GM12878 (cell line): Measurements from ENCODE around the gene ZNF304. TPM values are rescaled to one million over a fixed set of nuclear protein-coding genes. Genes with fewer than 3 reads are reported as not detected.

Experiments used
- BACH1 ChIP-seq: fragments of 450-650 bp; IDR thresholded peaks from 2 replicates; pipeline ENCODE4 v1.6.1; 2017; ENCODE audit warnings: mild to moderate bottlenecking, borderline replicate concordance
- BMI1 ChIP-seq: fragments of 450-650 bp; IDR thresholded peaks from 2 replicates; pipeline ENCODE4 v1.6.1; 2016; ENCODE audit warnings: mild to moderate bottlenecking, moderate library complexity, borderline replicate concordance
- CEBPB ChIP-seq, 2 experiments: fragments of 150-350 bp in 1 of 2; IDR thresholded peaks; 2 replicates each; pipeline ENCODE4 v1.6.1; 2012 to 2014; ENCODE audit warnings: low read depth in 2 of 2, low read length in 2 of 2, borderline replicate concordance in 1 of 2, inconsistent platforms in 1 of 2
- CHD2 ChIP-seq: IDR thresholded peaks from 2 replicates; pipeline ENCODE4 v1.6.1; 2011; ENCODE audit warnings: low read depth, low read length, improper control_type of control experiment, borderline replicate concordance
- EZH2 ChIP-seq: IDR thresholded peaks from 2 replicates; pipeline ENCODE4 v1.6.1; 2012; ENCODE audit warnings: low read depth, mild to moderate bottlenecking, control low read depth, inconsistent platforms, low read length, borderline replicate concordance; ENCODE audit not compliant: control insufficient read depth
- HDAC6 ChIP-seq: fragments of 200-600 bp; sonication (generic); IDR thresholded peaks from one replicate; pipeline ENCODE4 v1.8.0; 2017; ENCODE audit warnings: antibody characterized with exemption; ENCODE audit not compliant: unreplicated experiment
- LARP7 ChIP-seq: fragments of 450-650 bp; IDR thresholded peaks from 2 replicates; pipeline ENCODE4 v1.6.1; 2017; ENCODE audit warnings: mild to moderate bottlenecking
- MEF2B ChIP-seq: fragments of 450-650 bp; IDR thresholded peaks from 2 replicates; pipeline ENCODE4 v1.6.1; 2018; ENCODE audit warnings: mild to moderate bottlenecking, moderate library complexity; ENCODE audit not compliant: partially characterized antibody, poor library complexity, severe bottlenecking
- MYC ChIP-seq: IDR thresholded peaks from 2 replicates; pipeline ENCODE4 v1.6.1; 2011; ENCODE audit warnings: mild to moderate bottlenecking, low read length, moderate library complexity, inconsistent platforms; ENCODE audit not compliant: insufficient read depth, insufficient replicate concordance, insufficient read length, severe bottlenecking
- POLR2AphosphoS2 ChIP-seq: IDR thresholded peaks from 2 replicates; pipeline ENCODE4 v1.6.1; 2011; ENCODE audit warnings: low read depth, mild to moderate bottlenecking, low read length, improper control_type of control experiment, moderate library complexity
- POU2F2 ChIP-seq: IDR thresholded peaks from 3 replicates; pipeline ENCODE4 v1.6.1; 2011; ENCODE audit warnings: low read depth, mild to moderate bottlenecking, low read length, borderline replicate concordance
- RELA ChIP-seq: fragments of 450-650 bp; IDR thresholded peaks from 2 replicates; pipeline ENCODE4 v1.8.0; 2014; ENCODE audit warnings: borderline replicate concordance; ENCODE audit not compliant: partially characterized antibody
- RFX5 ChIP-seq: IDR thresholded peaks from 2 replicates; pipeline ENCODE4 v1.6.1; 2011; ENCODE audit warnings: low read depth, low read length, improper control_type of control experiment
- SMAD1 ChIP-seq: fragments of 450-650 bp; IDR thresholded peaks from 2 replicates; pipeline ENCODE4 v1.6.1; 2018; ENCODE audit warnings: mild to moderate bottlenecking, low read depth; ENCODE audit not compliant: partially characterized antibody
- SRF ChIP-seq, 2 experiments: IDR thresholded peaks; 2 replicates each; pipeline ENCODE4 v1.6.1; 2011; ENCODE audit warnings: low read depth in 2 of 2, low read length in 2 of 2, mild to moderate bottlenecking in 1 of 2, moderate library complexity in 1 of 2
- STAT3 ChIP-seq: IDR thresholded peaks from 2 replicates; pipeline ENCODE4 v1.6.1; 2011; ENCODE audit warnings: low read depth, low read length, improper control_type of control experiment
- TCF3 ChIP-seq: IDR thresholded peaks from 2 replicates; pipeline ENCODE4 v1.6.1; 2012; ENCODE audit warnings: low read depth, mild to moderate bottlenecking, low read length, borderline replicate concordance; ENCODE audit not compliant: insufficient read depth
- ZNF622 ChIP-seq: fragments of 450-650 bp; IDR thresholded peaks from 2 replicates; pipeline ENCODE4 v1.6.1; 2017; ENCODE audit warnings: mild to moderate bottlenecking, inconsistent platforms
- polyA plus RNA-seq, 11 experiments: library from polyadenylated mRNA; depleted of rRNA in 4 of 11; unstranded in 6 of 11; stranded (reverse) in 5 of 11; fragments of >200 nt; fragmentation: Nextera tagmentation in 4 of 11; fragmentation: Illumina TruSeq in 1 of 11; extraction: Ambion mirVana in 4 of 11; extraction: Trizol in 1 of 11; gene quantifications; 1 replicate in 1 of 11; 2 replicates in 10 of 11; pipeline versions ENCODE4 v1.2.1 to v1.2.3, GENCODE V29; 2011 to 2016; ENCODE audit warnings: inconsistent platforms in 2 of 11, missing spikeins in 2 of 11, low read depth in 1 of 11
- total RNA-seq, 4 experiments: library from RNA; depleted of rRNA in 3 of 4; stranded (reverse); fragments of >200 nt in 3 of 4; fragmentation: Illumina TruSeq in 1 of 4; extraction: Trizol in 1 of 4; gene quantifications; 2 replicates each; pipeline versions ENCODE4 v1.2.1 to v1.2.3, GENCODE V29; 2013 to 2021
- TF ChIP-seq, protein P1 (sequence below): IDR thresholded peaks from 2 replicates; pipeline ENCODE4 v1.6.1; 2011; ENCODE audit warnings: borderline replicate concordance, low read depth, mild to moderate bottlenecking, moderate library complexity, low read length; ENCODE audit not compliant: insufficient read depth, poor library complexity, severe bottlenecking
- TF ChIP-seq, protein P2 (sequence below): fragments of 450-650 bp; IDR thresholded peaks from 2 replicates; pipeline ENCODE4 v1.6.1; 2017; ENCODE audit warnings: borderline replicate concordance
- TF ChIP-seq, protein P3 (sequence below): fragments of 450-650 bp; IDR thresholded peaks from 2 replicates; pipeline ENCODE4 v1.6.1; 2018; ENCODE audit warnings: borderline replicate concordance, mild to moderate bottlenecking; ENCODE audit not compliant: partially characterized antibody
- TF ChIP-seq, protein P4 (sequence below): IDR thresholded peaks from 2 replicates; pipeline ENCODE4 v1.6.1; 2012; ENCODE audit warnings: low read depth, low read length, improper control_type of control experiment

Gene ZNF304
- total and polyA plus RNA-seq, 10 of the 15 experiments (the other 5 are each of a cell fraction or from before 2014, with no cell fraction given), result 1.1 to 11.6 (median 6.9) TPM

- no peak for TF ChIP-seq MYC
- TF ChIP-seq BACH1, result peak; percentile 12; the same call in 1 of the 2 replicates
- TF ChIP-seq, protein P1, sequence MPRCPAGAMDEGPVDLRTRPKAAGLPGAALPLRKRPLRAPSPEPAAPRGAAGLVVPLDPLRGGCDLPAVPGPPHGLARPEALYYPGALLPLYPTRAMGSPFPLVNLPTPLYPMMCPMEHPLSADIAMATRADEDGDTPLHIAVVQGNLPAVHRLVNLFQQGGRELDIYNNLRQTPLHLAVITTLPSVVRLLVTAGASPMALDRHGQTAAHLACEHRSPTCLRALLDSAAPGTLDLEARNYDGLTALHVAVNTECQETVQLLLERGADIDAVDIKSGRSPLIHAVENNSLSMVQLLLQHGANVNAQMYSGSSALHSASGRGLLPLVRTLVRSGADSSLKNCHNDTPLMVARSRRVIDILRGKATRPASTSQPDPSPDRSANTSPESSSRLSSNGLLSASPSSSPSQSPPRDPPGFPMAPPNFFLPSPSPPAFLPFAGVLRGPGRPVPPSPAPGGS, result no peak
- TF ChIP-seq EZH2, result no peak
- TF ChIP-seq, protein P2, sequence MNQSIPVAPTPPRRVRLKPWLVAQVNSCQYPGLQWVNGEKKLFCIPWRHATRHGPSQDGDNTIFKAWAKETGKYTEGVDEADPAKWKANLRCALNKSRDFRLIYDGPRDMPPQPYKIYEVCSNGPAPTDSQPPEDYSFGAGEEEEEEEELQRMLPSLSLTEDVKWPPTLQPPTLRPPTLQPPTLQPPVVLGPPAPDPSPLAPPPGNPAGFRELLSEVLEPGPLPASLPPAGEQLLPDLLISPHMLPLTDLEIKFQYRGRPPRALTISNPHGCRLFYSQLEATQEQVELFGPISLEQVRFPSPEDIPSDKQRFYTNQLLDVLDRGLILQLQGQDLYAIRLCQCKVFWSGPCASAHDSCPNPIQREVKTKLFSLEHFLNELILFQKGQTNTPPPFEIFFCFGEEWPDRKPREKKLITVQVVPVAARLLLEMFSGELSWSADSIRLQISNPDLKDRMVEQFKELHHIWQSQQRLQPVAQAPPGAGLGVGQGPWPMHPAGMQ, result no peak
- TF ChIP-seq LARP7, result no peak
- no peak for TF ChIP-seq SMAD1
- TF ChIP-seq, protein P3, sequence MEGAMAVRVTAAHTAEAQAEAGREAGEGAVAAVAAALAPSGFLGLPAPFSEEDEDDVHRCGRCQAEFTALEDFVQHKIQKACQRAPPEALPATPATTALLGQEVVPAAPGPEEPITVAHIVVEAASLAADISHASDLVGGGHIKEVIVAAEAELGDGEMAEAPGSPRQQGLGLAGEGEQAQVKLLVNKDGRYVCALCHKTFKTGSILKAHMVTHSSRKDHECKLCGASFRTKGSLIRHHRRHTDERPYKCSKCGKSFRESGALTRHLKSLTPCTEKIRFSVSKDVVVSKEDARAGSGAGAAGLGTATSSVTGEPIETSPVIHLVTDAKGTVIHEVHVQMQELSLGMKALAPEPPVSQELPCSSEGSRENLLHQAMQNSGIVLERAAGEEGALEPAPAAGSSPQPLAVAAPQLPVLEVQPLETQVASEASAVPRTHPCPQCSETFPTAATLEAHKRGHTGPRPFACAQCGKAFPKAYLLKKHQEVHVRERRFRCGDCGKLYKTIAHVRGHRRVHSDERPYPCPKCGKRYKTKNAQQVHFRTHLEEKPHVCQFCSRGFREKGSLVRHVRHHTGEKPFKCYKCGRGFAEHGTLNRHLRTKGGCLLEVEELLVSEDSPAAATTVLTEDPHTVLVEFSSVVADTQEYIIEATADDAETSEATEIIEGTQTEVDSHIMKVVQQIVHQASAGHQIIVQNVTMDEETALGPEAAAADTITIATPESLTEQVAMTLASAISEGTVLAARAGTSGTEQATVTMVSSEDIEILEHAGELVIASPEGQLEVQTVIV, result no peak
- TF ChIP-seq POLR2AphosphoS2, result peak; percentile 71; the same call in 1 of the 2 replicates
- TF ChIP-seq RFX5, result no peak
- no peak for TF ChIP-seq BMI1
- peak; percentile 89 to 96 for TF ChIP-seq SRF (IDR thresholded peaks at IDR 0.05; ENCODE audit: low read depth in 2 of 2, low read length in 2 of 2)
- peak; percentile 83 for TF ChIP-seq RELA
- TF ChIP-seq, protein P4, sequence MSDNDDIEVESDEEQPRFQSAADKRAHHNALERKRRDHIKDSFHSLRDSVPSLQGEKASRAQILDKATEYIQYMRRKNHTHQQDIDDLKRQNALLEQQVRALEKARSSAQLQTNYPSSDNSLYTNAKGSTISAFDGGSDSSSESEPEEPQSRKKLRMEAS, result no peak; the same call in 1 of the 2 replicates
- peak; percentile 71 for TF ChIP-seq POU2F2
- TF ChIP-seq HDAC6, result no peak
- TF ChIP-seq ZNF622, result no peak
- no peak for TF ChIP-seq TCF3
- TF ChIP-seq CEBPB (IDR thresholded peaks at IDR 0.05; ENCODE audit: borderline replicate concordance in 1 of 2, low read depth in 2 of 2, low read length in 2 of 2), result no peak; a peak in 1 of 4 replicates
- TF ChIP-seq STAT3, result no peak
- TF ChIP-seq CHD2, result peak; percentile 90
- TF ChIP-seq MEF2B, result no peak
Measured at GRCh38 chr19:57362997-57363687, 12.1 kb downstream of the ZNF304 start, which contains the start of the genes TRAPPC2B and ZNF547 (continued).
